Inflammatory macrophage treated with lipopolysaccharide for 1 hour (primary cell): ENCODE results near the gene RCAN2.

Experiments
- DNase-seq, 2 donors: peaks; one replicate each; pipeline ENCODE4 v3.0.0-alpha.2; 2020 to 2022

Gene RCAN2

GRCh38 chr6:46246081-46246480, 245.2 kb downstream of the RCAN2 start:
- DNase-seq, result no peak

- no peak for DNase-seq
Observed at GRCh38 chr6:46244670-46245069, 246.6 kb downstream of the RCAN2 start.

- no peak for DNase-seq
Observed at GRCh38 chr6:46243754-46244153, 247.5 kb downstream of the RCAN2 start.

DNA sequence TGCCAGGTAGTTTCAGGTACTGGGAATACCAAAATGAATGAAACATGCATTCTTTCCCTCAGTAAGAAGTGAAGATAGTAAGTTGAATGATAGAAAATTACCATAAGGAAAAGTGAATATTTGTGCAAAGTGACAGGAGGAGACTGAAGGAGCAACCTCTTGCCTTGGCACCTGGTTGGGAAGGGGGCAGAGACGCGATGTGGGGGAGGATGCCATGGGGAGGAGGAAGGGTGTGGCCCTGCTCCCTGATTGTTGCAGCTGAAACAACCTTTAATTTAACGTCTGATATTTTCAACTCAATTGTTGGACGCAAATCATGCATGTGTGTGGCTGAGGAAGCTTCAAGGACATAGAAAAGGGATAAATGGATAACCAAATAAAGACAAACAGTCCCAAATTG, 248.3 kb downstream of the RCAN2 start:
- DNase-seq, result no peak

GRCh38 chr6:46240866-46241565, 250.2 kb downstream of the RCAN2 start:
- no peak for DNase-seq

DNA sequence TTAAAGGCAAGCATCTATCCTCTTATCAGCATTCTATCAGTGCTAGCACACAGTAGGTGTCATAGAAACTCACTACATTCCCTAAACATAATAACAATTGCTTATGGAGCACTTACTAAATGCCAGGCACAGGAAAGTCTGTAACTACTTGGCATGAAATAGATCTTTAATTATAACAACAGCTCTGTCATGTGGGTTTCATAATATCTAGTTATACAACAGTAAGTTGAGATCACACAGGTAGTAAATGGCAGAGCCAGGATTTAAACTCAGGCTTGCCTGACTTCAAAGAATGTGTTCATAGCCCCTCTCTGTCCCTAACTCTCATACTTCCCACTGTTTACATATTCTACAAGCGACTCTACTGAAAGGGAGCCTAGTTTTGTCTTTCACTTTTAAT, 254.5 kb downstream of the RCAN2 start:
- no peak for DNase-seq

GRCh38 chr6:46235242-46235641, 256.0 kb downstream of the RCAN2 start:
- DNase-seq, result no peak

GRCh38 chr6:46234700-46235099, 256.5 kb downstream of the RCAN2 start:
- no peak for DNase-seq

DNA sequence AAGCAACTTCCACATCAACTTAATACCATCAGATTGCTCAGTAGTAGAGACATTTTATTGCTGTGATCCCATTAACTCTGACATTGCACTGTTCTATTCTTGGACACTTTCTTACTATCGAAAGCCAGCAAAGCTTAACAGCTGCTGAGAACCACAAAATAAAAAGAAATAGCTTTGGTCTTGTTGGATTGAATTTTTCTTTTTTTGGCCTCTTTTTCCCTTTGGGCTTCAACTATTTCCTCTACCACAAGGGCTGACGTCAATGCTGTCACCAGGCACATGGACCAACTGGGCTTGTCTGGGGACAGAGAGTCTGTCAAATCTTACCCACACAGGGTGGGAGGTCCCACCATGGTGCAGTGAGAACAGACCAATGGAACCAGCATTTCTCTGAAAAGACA, 257.1 kb downstream of the RCAN2 start:
- no peak for DNase-seq

GRCh38 chr6:46233129-46233528, 258.1 kb downstream of the RCAN2 start:
- no peak for DNase-seq

DNA sequence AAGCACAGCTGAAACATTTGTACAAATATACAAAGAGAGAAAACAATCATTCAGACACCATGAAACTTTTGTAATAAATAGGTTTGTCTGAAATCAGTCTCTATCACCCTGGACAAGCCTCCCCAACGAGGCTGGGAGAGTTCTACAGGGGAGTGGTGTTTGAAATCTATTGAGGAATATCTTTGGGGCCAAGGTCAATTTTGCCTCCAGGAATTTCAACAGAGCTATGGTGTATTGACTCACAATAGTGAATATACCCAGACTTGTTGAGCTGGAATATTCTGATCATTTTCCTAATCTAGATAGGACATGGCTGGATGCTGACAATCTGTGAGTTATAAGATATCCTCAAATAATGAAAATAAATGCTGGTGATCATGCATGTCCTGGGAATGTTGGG, 269.0 kb downstream of the RCAN2 start:
- DNase-seq, result no peak

- DNase-seq, result peak; percentile 1 to 46
Observed at GRCh38 chr6:46221222-46221793, 269.9 kb downstream of the RCAN2 start.

GRCh38 chr6:46220352-46221221, 270.7 kb downstream of the RCAN2 start:
- peak; percentile 49 to 63 for DNase-seq

DNA sequence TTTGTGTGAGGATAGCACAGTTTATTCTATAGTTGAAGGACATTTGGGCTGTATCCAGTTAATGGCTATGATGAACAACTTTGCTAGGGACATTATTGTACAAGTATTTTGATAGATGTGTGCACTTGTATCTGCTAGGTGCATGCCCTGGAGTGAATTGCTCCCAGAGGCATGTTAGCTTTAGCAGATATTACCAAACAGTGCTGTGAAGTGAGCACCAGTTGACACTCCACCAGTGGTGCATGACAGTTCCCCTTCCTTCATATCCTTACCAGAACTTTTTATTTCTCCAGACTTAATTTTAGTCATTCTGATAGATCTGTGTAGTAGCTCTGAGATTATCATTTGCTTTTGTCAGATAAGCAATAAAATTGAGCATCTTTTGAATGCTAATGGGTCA, 271.6 kb downstream of the RCAN2 start:
- no peak for DNase-seq

DNA sequence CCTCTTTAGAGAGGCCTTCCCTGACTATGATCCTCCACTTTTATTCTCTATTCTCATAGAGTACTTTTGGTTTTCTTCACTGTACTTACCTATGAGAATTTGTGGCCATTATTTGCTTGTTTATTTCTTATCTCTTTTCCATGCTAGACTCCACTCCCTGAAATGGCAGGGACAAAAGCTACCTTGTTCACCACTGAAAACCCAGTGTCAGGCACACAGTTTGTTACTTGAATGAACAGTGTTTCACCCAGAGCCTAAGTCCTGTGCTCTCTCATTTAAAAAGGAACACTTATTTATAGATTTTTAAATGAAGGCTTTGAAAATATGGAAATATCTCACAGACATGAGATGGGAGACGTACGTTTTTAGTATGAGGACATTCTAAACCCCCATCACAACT, 272.8 kb downstream of the RCAN2 start:
- DNase-seq, result no peak

DNA sequence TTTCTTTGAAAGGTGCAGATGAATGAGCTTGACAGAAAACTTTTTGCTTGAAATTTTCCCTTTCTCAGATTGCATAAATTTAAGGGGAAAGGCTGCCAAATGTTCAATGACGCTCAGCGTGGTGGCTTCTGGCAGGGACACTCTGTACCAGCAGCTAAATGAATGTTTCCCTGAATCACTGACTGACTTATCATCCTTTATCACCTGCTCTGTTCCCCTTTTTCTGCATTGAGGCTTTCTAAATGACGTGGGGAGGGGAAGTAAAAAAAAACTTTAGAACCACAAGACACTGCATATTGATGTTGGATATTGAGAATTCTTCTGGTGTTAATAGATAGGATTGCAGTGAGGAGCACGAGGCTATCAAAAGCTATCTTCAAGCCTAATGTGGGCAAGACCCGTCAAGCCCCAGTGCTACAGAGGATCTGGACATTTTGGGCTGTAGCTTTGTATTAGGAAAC, 273.5 kb downstream of the RCAN2 start:
- DNase-seq, result peak in 1 of 2 donors; percentile 3

GRCh38 chr6:46216879-46217278, 274.4 kb downstream of the RCAN2 start:
- no peak for DNase-seq

DNA sequence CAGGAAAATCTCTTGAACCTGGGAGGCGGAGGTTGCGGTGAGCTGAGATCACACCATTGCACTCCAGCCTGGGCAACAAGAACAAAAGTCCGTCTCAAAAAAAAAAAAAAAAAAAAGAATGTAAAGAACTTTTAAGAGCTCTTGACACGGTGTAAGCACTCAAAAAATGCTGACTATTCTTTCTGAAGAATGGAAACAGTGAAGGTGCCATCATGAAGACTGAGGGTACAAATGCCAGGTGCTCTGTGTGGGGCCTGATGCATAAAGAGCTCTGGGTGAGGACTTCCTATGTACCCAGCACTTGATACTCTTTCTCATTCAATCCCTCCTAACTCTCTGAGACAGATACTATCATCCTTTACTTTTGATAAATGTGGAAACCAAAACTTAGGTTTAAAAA, 275.5 kb downstream of the RCAN2 start:
- DNase-seq, result no peak

- DNase-seq, result no peak
Observed at GRCh38 chr6:46215213-46215612, 276.0 kb downstream of the RCAN2 start.

DNA sequence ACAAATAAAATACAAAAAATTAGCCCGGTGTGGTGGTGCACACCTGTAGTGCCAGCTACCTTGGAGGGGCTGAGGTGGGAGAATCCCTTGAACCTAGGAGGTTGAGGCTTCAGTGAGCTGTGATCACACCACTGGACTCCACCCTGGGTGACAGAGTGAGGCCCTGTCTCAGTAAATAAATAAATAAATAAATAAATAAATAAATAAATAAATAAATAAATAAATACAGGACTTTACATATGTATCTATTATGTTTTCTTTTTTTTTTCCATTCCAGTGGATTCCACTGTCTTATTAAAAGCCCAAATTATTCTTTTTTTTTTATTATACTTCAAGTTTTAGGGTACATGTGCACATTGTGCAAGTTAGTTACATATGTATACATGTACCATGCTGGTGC, 279.3 kb downstream of the RCAN2 start:
- no peak for DNase-seq

DNA sequence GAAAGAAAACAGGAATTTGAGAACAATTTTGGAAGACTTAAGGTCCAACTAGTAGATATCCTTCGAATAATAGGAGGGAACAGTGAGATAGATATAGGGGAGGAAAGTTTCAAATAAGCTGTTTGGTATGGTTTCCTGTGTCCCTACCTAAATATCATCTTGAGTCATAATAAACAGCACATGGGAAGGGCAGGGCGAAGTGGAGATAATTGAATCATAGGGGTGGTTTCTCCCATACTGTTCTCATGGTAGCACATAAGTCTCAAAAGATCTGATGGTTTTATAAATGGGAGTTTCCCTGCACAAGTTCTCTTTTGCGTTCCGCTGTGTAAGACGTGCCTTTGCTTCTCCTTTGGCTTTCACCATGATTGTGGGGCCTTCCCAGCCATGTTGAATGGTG, 281.0 kb downstream of the RCAN2 start:
- no peak for DNase-seq

- DNase-seq, result no peak
Observed at GRCh38 chr6:46208303-46208702, 282.9 kb downstream of the RCAN2 start.

DNA sequence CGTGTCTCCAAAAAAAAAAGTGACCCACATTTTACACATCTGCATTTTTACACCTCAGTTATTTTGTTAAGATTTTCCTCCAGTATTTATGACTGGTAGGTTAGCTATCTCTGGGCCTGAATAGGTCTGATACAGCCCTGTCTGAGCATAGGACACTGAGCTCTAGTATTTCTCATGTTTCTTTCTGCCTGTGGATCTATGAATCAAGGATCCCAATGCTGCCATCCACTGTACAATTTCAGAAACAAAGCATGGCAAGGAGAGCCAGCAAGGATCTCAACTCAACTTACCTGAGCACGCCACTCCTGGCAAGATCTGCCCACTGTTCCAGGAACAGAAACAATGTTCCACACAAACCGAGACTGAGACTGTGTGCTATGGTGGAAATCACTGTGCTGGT, 284.1 kb downstream of the RCAN2 start:
- DNase-seq, result no peak
